PC-9 (cell line): Measurements from ENCODE around the gene LMX1B. TPM values are rescaled to one million over a fixed set of nuclear protein-coding genes. Genes with fewer than 3 reads are reported as not detected.

Experiments used
- BruUV-seq: library from RNA; stranded (reverse); fragments of 400-500 nt; replicated peaks from 2 replicates; lab custom pipeline; 2021; lab: Mats Ljungman, UMichigan
- CTCF ChIA-PET: fragments of 300-600 bp; sonication (Branson Sonifier 250); formaldehyde crosslinking; loops from one replicate; lab custom pipeline; 2022; ENCODE audit warnings: antibody characterized with exemption; lab: Charles Lee
- POLR2A ChIA-PET: fragments of 300-600 bp; sonication (Branson Sonifier 250); formaldehyde crosslinking; loops from one replicate; lab custom pipeline; 2022; ENCODE audit warnings: antibody characterized with exemption; ENCODE audit not compliant: unreplicated experiment; lab: Charles Lee
- DNase-seq, 2 experiments: peaks; one replicate each; pipeline versions ENCODE4 v3.0.0 to v3.0.0-alpha.2; 2015 to 2022; ENCODE audit warnings: mixed read lengths in 1 of 2
- H2AFZ ChIP-seq: fragments of 200-600 bp; sonication (generic); 2 replicates; pipeline ENCODE4 v1.8.1; 2017; ENCODE audit warnings: antibody characterized with exemption
- H3F3A ChIP-seq: fragments of 200-600 bp; sonication (generic); 2 replicates; pipeline ENCODE4 v1.8.1; 2017; ENCODE audit warnings: antibody characterized with exemption, mild to moderate bottlenecking, low read depth; ENCODE audit not compliant: insufficient read depth
- H3K27ac ChIP-seq: fragments of 200-600 bp; sonication (generic); 2 replicates; pipeline ENCODE4 v1.6.1; 2016; ENCODE audit warnings: mixed run types
- H3K27me3 ChIP-seq: fragments of 200-600 bp; sonication (generic); 2 replicates; pipeline ENCODE4 v1.6.1; 2016; ENCODE audit warnings: low read depth, mixed run types; ENCODE audit not compliant: insufficient read depth
- H3K36me3 ChIP-seq: fragments of 200-600 bp; sonication (generic); 2 replicates; pipeline ENCODE4 v1.6.1; 2016; ENCODE audit warnings: low read depth, mixed run types
- H3K4me1 ChIP-seq: fragments of 200-600 bp; sonication (generic); replicated peaks from 2 replicates; pipeline ENCODE4 v1.6.1; 2016; ENCODE audit warnings: mixed run types; ENCODE audit not compliant: insufficient read depth
- H3K4me2 ChIP-seq: fragments of 200-600 bp; sonication (generic); 2 replicates; pipeline ENCODE4 v1.6.1; 2017; ENCODE audit warnings: mixed run types
- H3K4me3 ChIP-seq: fragments of 200-600 bp; sonication (generic); 2 replicates; pipeline ENCODE4 v1.6.1; 2016; ENCODE audit warnings: mixed run types
- H3K79me2 ChIP-seq: fragments of 200-600 bp; sonication (generic); 2 replicates; pipeline ENCODE4 v1.6.1; 2017; ENCODE audit warnings: low read depth, mixed run types
- H3K9me2 ChIP-seq: fragments of 200-600 bp; sonication (generic); 2 replicates; pipeline ENCODE4 v1.8.1; 2017; ENCODE audit warnings: mild to moderate bottlenecking; ENCODE audit not compliant: insufficient read depth
- H3K9me3 ChIP-seq: fragments of 200-600 bp; sonication (generic); 2 replicates; pipeline ENCODE4 v1.8.1; 2016; ENCODE audit warnings: low read depth; ENCODE audit not compliant: insufficient read depth
- H4K20me1 ChIP-seq: fragments of 200-600 bp; sonication (generic); 2 replicates; pipeline ENCODE4 v1.8.1; 2017; ENCODE audit not compliant: insufficient read depth
- EZH2 ChIP-seq: fragments of 200-600 bp; sonication (generic); IDR thresholded peaks from 2 replicates; pipeline ENCODE4 v1.8.0; 2017; ENCODE audit warnings: antibody characterized with exemption, low read depth
- intact Hi-C: fragments of 100-400 bp; cut with micrococcal nuclease; formaldehyde crosslinking; loops from one replicate; pipeline ENCODE4 v1.10.0; 2022; ENCODE audit not compliant: unreplicated experiment
- total RNA-seq: library from RNA; stranded (reverse); gene quantifications from 2 replicates; pipeline ENCODE4 v1.2.3, GENCODE V29; 2021
- TF ChIP-seq, protein P1 (sequence below): fragments of 200-600 bp; sonication (generic); conservative IDR thresholded peaks from 2 replicates; pipeline ENCODE4 v1.6.1; 2017; ENCODE audit warnings: mixed run types, antibody characterized with exemption, mild to moderate bottlenecking, moderate library complexity

The LMX1B gene
- total RNA-seq, 1 experiment from 2014 or later: not detected

DNA sequence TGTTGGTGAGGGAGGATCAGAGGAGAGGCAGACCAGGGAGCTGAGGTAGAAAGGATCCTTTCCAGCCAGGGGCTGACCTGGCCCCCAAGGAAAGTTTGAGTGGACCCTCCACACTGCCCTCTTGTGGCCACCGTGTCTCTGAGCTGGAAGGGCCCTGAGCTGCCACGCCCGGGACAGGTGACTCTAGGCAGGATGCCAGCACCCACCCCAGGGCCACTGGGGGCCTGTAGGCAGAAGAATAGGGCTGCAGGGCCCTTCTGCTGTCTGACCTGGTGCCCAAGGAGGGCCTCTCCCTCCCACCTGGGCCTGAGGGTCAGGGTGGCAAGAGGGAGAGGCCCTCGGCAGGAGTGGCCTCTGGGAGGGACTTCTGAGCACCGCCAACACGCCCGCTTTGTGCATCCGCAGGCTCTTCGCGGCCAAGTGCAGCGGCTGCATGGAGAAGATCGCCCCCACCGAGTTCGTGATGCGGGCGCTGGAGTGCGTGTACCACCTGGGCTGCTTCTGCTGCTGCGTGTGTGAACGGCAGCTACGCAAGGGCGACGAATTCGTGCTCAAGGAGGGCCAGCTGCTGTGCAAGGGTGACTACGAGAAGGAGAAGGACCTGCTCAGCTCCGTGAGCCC, 76.8 kb downstream of the LMX1B start:
- Histone ChIP-seq H4K20me1 (no peaks in the 10 kb centered on the region), H2AFZ (no peak overlapping the region), H3F3A (no peaks in the 10 kb centered on the region), H3K9me3 (no peaks in the 10 kb centered on the region), H3K9me2 (no peaks in the 10 kb centered on the region), H3K4me3 (no peak overlapping the region), H3K36me3 (no peaks in the 10 kb centered on the region), H3K79me2 (no peaks in the 10 kb centered on the region), H3K4me1 (no peaks in the 10 kb centered on the region), H3K4me2 (no peak overlapping the region), H3K27ac (no peak overlapping the region), H3K27me3 (peaks cover 60% of the 10 kb centered on the region)
- TF ChIP-seq, protein P1, sequence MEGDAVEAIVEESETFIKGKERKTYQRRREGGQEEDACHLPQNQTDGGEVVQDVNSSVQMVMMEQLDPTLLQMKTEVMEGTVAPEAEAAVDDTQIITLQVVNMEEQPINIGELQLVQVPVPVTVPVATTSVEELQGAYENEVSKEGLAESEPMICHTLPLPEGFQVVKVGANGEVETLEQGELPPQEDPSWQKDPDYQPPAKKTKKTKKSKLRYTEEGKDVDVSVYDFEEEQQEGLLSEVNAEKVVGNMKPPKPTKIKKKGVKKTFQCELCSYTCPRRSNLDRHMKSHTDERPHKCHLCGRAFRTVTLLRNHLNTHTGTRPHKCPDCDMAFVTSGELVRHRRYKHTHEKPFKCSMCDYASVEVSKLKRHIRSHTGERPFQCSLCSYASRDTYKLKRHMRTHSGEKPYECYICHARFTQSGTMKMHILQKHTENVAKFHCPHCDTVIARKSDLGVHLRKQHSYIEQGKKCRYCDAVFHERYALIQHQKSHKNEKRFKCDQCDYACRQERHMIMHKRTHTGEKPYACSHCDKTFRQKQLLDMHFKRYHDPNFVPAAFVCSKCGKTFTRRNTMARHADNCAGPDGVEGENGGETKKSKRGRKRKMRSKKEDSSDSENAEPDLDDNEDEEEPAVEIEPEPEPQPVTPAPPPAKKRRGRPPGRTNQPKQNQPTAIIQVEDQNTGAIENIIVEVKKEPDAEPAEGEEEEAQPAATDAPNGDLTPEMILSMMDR: peak; percentile 83
- TF ChIP-seq EZH2: no peak
- intact Hi-C loops: loop anchor here (1.0 kb wide), 2 partner anchors 29 to 79 kb away; no protein-coding TSS in a partner anchor
- ChIA-PET POLR2A (interaction anchor here (0.5 to 0.6 kb wide), 3 partner anchors 29 to 1766 kb away, joined by 3 to 5 read pairs (median 3); no protein-coding TSS in a partner anchor), CTCF (interaction anchor here (0.7 to 1.0 kb wide), 6 partner anchors 14 to 91 kb away, joined by 3 to 4 read pairs (median 3); no protein-coding TSS in a partner anchor)
- BruUV-seq: no TSS peak
- peak in 1 of 2 experiments; percentile 71 for DNase-seq

DNA sequence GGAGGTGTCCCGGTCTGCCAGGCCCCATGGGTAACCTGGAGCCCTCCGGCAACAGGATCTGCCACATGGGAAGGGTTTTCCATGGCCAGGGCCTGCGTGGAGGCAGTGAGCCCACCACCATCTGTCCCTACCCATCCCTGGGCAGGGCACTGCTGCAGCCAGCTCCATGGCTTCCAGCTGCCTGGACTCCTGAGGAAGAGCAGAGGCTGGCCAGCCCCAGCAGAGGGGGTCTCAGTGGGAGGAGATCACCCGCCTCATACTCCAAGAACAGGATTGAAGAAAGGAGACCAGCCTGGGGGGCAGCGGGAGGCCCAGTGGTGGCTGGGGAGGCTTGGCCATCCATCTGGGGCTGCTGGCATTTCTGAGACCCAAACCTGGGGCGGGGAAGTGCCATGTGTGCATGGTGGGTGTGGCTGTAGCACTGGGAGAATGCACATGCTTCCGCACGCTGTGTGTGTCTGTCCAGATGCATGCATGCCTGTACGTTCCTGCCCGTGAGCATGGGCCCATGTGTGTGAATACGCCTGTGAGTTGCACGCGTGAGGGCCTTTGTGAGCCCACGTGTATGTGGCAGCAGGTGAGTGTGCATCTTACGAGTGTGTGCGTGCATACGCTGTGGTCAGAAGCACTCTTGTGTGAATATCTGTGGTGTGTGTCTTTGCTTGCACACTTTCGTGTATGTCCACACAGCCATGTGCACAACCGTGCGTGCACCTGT, 78.5 kb downstream of the LMX1B start:
- no peaks in the 10 kb centered on the region for H3K9me2 ChIP-seq
- peaks cover 53% of the 10 kb centered on the region for H3K27me3 ChIP-seq
- intact Hi-C loops: no loop called here
- no peak overlapping the region for H2AFZ ChIP-seq
- H4K20me1 ChIP-seq: no peaks in the 10 kb centered on the region
- ChIA-PET POLR2A (no interaction called here), CTCF (no interaction called here)
- no peaks in the 10 kb centered on the region for H3K9me3 ChIP-seq
- H3K36me3 ChIP-seq: no peaks in the 10 kb centered on the region
- H3K4me1 ChIP-seq: no peaks in the 10 kb centered on the region
- H3K27ac ChIP-seq: no peak overlapping the region
- no peaks in the 10 kb centered on the region for H3F3A ChIP-seq
- TF ChIP-seq, protein P1: no peak
- TF ChIP-seq EZH2: no peak
- H3K4me2 ChIP-seq: no peak overlapping the region
- BruUV-seq: no TSS peak
- no peaks in the 10 kb centered on the region for H3K79me2 ChIP-seq
- no peak overlapping the region for H3K4me3 ChIP-seq
- no peak for DNase-seq

DNA sequence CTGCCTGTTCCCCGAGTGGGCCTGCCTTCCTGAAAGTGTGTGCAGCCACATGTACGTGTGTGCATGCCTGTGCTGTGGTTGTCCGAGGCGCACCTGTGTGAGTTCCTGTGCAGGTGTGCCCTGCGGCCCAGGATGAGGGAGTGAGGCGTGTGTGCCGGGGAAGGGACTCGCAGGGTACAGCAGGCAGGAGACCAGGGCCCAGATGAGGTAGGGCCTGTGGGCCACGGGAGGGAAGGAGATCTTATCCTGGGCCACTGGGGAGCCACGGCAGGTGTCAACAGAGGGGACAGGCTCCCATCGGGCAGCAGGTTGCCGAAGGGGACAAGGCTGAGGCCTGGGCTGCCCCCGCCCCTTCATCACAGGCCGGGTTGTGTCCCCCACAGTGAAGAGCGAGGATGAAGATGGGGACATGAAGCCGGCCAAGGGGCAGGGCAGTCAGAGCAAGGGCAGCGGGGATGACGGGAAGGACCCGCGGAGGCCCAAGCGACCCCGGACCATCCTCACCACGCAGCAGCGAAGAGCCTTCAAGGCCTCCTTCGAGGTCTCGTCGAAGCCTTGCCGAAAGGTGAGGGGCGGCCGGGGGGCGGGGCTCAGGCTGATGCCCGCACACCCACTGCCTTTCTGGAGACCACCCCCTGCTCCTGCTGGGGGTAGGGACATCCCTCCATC, 79.2 kb downstream of the LMX1B start:
- Histone ChIP-seq H2AFZ (no peak overlapping the region), H3K27me3 (peaks cover 51% of the 10 kb centered on the region), H3K9me3 (no peaks in the 10 kb centered on the region), H3K4me3 (no peak overlapping the region), H3K79me2 (no peaks in the 10 kb centered on the region), H3K4me1 (no peaks in the 10 kb centered on the region), H3K36me3 (no peaks in the 10 kb centered on the region), H3K4me2 (no peak overlapping the region), H3F3A (no peaks in the 10 kb centered on the region), H4K20me1 (no peaks in the 10 kb centered on the region), H3K9me2 (no peaks in the 10 kb centered on the region), H3K27ac (no peak overlapping the region)
- CTCF ChIA-PET: no interaction called here
- intact Hi-C loops: no loop called here
- DNase-seq: no peak
- POLR2A ChIA-PET: no interaction called here
- TF ChIP-seq, protein P1: no peak
- TF ChIP-seq EZH2: no peak
- no TSS peak for BruUV-seq
